Subcutaneous adipose tissue (tissue), 4 donors: ENCODE results near the gene FOXO4. TPM values are rescaled to one million over a fixed set of nuclear protein-coding genes. Genes with fewer than 3 reads are reported as not detected.

Experiments used
- total RNA-seq, 4 donors: library from RNA; depleted of rRNA; stranded (reverse); fragments of >200 nt; gene quantifications; one replicate each; pipeline ENCODE4 v1.1.0, GENCODE V29; 2016
- TF ChIP-seq, protein P1 (sequence below): fragments of 450-650 bp; IDR thresholded peaks from one replicate; pipeline ENCODE4 v1.5.1; 2016; ENCODE audit warnings: low read depth, mild to moderate bottlenecking, control low read depth, antibody characterized with exemption, moderate library complexity

The FOXO4 gene
- total RNA-seq, 4 donors from 2014 or later = 16.7 to 32.0 (median 20.5) TPM

DNA sequence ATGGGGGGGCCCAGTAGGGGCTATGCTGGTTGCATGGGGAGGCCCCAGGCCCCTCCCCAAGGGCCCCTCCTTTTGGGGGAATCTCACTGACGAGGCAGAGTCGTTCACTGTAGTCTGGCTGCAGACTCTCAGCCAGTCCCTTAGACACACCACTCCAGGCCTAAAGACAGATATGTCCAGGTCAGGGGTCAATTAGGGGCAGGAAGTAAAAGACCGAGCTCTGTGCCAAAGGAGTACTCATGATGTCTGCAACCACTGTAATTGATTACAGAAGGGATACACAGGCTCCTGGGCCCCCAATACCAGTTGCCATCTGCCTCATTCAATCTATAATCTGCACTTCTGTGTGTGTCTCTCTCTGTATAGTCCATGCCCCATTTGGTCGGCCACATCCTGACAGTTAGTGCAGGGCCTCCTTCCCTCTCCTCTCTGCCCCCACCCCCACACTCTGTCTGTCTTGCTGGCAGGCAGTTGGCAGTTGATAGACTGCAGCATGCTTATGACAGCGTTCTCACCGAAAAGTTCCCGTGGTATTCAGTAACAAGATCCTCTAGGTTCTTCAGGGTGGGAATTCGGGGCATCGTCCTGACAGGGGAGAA lies 12.2 kb downstream of the FOXO4 start:
- TF ChIP-seq, protein P1, sequence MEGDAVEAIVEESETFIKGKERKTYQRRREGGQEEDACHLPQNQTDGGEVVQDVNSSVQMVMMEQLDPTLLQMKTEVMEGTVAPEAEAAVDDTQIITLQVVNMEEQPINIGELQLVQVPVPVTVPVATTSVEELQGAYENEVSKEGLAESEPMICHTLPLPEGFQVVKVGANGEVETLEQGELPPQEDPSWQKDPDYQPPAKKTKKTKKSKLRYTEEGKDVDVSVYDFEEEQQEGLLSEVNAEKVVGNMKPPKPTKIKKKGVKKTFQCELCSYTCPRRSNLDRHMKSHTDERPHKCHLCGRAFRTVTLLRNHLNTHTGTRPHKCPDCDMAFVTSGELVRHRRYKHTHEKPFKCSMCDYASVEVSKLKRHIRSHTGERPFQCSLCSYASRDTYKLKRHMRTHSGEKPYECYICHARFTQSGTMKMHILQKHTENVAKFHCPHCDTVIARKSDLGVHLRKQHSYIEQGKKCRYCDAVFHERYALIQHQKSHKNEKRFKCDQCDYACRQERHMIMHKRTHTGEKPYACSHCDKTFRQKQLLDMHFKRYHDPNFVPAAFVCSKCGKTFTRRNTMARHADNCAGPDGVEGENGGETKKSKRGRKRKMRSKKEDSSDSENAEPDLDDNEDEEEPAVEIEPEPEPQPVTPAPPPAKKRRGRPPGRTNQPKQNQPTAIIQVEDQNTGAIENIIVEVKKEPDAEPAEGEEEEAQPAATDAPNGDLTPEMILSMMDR = no peak

DNA sequence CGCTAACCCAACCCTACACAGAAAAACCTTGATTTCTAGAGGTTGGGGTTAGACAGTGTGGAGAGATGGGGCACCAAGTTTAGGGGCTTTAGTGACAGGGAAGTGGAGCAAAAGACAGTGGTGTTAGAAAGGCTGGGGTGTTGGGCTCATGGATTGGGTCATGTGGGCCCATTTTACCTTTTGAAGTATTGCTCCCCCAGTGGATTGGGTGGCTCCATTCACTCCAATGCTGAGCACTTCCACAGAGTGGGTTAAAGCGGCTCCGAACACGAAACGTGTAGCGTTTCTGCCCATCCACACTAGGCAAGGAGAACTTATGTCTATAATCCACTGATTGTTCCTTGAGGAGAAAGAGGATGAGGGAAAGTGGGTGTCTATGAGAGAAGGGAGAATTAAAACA lies 13.4 kb downstream of the FOXO4 start:
- TF ChIP-seq, protein P1 = no peak

DNA sequence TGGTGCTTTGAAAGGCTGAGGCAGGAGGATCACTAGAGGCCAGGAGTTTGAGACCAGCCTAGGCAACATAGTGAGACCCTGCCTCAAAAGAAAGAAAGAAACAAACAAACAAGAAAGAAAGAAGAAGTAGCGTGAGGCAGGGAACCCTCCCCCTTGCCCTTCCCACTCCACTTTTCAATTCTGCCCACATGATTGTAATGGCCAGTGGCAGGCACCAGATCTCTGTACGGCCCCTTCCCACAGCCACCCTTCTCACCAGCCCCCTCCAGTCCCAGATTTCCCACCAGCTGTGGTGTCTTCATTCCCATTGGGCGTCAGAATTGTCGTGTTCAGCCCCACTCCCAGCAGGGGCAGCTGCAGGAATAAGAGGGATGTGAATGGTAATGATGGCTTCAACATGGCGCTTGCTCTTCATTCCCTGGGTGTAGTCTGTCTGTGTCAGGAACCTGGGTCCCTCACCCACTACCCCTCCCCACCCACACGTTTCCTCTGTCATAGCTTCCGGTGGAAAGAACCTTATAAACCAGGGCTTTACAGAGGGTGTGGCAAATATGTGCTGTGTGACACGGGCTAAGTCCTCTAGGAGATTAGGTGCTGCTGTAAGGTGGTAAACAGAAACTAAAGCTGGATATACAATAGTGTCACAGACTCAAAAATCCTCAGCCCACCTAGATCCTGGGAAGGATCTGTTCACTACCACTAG lies 15.6 kb downstream of the FOXO4 start, which contains the start of gene IL2RG:
Gene IL2RG, minus strand, starts transcription at position 437 of the 703 bp plus-strand sequence. Its CDS starts 38 bp downstream, at position 399.
- TF ChIP-seq, protein P1 = no peak

DNA sequence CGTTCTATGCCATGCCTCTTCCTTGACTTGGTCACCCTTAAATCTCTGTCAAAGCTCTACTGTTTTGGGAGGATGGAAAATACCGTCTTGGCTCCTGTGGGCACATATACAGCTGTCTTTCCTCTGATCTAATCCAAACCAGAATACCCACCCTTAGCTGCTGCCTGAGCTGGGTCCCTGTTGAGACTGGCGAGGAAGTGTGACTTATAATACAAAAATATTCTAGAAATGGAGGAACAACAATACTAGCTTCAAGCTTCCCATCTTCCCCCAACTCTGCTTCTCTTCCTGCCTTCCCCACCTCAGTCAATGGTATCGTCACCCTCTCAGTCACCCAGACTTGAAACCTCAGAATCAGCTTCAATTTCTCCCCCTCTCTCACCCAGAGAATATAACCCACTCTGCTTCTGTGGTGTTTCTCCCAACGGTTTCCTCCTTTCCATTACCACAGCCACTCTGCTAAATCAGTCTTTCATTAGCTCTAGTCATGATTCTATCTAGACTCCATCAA lies 16.3 kb downstream of the FOXO4 start:
- TF ChIP-seq, protein P1 = no peak

DNA sequence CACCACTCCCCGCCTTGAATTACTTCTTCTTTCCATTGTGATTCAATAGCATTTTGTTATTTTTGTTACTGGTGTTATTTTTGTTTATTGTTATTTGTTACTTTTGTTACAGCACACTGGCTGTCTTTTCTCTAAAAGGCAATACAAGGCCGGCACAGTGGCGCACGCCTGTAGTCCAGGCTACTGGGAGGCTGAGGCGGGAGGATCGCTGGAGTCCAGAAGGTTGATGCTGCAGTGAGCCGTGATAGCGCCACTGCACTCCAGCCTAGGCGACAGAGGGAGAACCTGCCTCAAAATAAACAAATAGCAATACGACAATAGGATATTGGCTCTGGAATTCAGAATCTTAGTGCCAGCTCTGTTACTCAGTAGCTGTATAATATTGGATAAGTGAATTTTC lies 21.7 kb downstream of the FOXO4 start:
- TF ChIP-seq, protein P1 = no peak

DNA sequence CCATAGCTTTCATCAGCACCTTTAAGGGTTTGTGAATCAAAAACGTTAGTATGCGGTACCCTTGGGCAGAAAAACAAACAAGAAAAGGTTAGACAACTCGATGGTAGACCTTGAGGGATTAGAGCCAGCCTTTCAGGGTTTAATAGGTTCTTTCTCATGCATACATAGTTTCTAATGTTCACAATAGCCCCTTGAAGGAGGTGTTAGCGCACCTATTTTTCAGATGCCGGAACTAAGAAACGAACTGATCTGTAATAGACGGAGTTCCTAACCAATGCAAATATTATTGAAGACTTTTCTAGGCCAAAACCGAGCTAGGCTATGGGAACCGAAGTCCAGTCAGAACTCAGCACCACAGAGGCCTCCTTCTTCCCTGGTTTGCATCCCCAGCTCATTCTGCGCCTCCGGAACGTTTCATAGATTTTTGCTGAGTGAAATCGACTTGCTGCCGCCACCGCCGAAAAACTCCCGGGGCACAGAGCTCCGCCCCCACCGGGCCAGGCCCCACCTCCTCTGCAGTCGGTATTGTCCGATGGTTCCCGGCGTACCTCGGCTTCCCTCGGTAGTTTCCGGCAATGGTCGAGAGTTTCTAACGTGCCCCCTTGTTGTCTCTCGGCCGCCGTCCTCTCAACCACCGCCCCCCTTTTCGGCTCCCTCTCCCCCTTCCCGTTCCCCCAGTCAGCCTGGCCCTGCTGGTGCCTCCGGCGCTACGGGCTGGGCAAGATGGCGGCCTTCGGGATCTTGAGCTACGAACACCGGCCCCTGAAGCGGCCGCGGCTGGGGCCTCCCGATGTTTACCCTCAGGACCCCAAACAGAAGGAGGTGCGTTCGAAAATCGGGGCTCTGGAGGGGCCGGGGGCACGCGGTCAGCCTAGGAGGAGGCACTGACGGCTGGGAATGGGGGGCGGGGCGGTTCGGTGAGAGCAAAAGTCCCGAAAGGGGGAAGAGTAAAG lies 22.7 kb downstream of the FOXO4 start, which contains the start of gene MED12:
Gene MED12, plus strand, starts transcription at position 565 of the 953 bp plus-strand sequence. Its CDS starts 159 bp downstream, at position 724.
- TF ChIP-seq, protein P1 = no peak
